ENCODE data around the gene MED16.

- TF ChIP-seq POLR2A (IDR thresholded peaks at IDR 0.05; ENCODE audit: low read depth, low read length), result no peak
- no peak for TF ChIP-seq POLR2AphosphoS5 (IDR thresholded peaks at IDR 0.05; ENCODE audit: low read depth, low read length)
These were observed 14.3 kb upstream of the MED16 start for GRCh38 chr19:907183-907853.

Measured in GM12891 (cell line).